Measurements from ENCODE around the gene AK8. TPM values are rescaled to one million over a fixed set of nuclear protein-coding genes. Genes with fewer than 3 reads are reported as not detected.

AK8 gene
- total and polyA plus RNA-seq, 11 donors, result 0.61 to 1.4 TPM; not detected in 9

DNA sequence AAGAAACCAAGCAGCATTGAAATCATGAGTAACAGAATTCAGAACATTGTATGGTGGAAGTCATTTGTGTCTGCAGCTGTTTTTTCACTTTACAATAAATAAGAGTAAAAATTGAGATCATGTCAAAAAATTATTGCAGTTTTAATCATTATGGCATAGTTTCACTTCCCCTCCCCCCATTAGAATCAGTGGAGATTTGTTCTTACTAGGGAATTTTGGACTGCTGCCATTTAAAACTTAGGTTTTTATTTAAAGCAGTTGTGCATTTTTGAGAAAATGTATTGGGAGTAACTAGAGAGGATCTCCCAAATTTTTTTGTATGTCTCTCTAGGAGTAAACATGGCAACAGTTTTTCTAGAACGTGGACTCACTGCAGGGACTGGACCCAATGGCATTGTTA is 187.4 kb downstream of the AK8 start:
- ATAC-seq, result no peak
- H3K27me3 ChIP-seq, result no peaks in the 10 kb centered on the region
- H3K27ac ChIP-seq, result no peak overlapping the region
- H3K36me3 ChIP-seq, result peaks cover 0 to 69% (median 56%) of the 10 kb centered on the region in 9 donors
- no peak for DNase-seq
- peaks cover 0 to under 1% (median 0%) of the 10 kb centered on the region in 12 donors for H3K9me3 ChIP-seq
- WGBS, 4 donors, result 71 to 94% (median 81%) methylated on average over 1 of the region's 1 CpG
- TF ChIP-seq POLR2A (IDR thresholded peaks at IDR 0.05), result no peak
- TF ChIP-seq, protein P1, sequence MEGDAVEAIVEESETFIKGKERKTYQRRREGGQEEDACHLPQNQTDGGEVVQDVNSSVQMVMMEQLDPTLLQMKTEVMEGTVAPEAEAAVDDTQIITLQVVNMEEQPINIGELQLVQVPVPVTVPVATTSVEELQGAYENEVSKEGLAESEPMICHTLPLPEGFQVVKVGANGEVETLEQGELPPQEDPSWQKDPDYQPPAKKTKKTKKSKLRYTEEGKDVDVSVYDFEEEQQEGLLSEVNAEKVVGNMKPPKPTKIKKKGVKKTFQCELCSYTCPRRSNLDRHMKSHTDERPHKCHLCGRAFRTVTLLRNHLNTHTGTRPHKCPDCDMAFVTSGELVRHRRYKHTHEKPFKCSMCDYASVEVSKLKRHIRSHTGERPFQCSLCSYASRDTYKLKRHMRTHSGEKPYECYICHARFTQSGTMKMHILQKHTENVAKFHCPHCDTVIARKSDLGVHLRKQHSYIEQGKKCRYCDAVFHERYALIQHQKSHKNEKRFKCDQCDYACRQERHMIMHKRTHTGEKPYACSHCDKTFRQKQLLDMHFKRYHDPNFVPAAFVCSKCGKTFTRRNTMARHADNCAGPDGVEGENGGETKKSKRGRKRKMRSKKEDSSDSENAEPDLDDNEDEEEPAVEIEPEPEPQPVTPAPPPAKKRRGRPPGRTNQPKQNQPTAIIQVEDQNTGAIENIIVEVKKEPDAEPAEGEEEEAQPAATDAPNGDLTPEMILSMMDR (IDR thresholded peaks at IDR 0.05), result no peak
- no peak overlapping the region for H3K4me3 ChIP-seq
- intact Hi-C loops (cut with DNase I), result no loop called here
- peaks cover 0 to 5% (median 0%) of the 10 kb centered on the region in 12 donors for H3K4me1 ChIP-seq

DNA sequence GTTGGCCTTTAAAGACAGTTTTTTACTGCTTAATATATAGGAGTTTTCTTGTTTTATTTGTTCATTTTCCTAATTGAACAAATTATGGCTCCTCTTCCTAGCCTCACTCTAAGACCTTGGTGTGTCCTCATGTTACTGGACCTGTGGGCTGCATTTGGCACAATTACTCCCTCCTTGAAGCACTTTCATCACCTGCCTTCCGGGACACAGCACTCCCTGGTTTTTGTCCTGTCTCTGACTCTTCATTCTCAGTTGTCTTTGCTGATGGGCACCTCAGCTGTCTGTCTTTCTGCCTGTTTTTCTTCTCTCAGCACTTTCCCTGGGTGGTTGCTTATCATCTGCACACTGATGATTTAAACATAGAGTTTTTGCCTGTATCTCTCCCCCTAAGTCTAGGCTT is 194.2 kb downstream of the AK8 start:
- Histone ChIP-seq H3K4me1 (peaks cover 0 to 8% (median 0%) of the 10 kb centered on the region in 12 donors), H3K27ac (no peak overlapping the region), H3K27me3 (no peaks in the 10 kb centered on the region), H3K36me3 (peaks cover 0 to 87% (median 74%) of the 10 kb centered on the region in 9 donors), H3K4me3 (no peak overlapping the region), H3K9me3 (no peaks in the 10 kb centered on the region)
- 48 to 56% (median 52%) methylated on average over 1 of the region's 1 CpG for WGBS, 4 donors
- intact Hi-C loops (cut with DNase I), result no loop called here
- no peak for DNase-seq
- no peak for TF ChIP-seq POLR2A (IDR thresholded peaks at IDR 0.05)
- TF ChIP-seq, protein P1 (IDR thresholded peaks at IDR 0.05), result no peak
- ATAC-seq, result peak; percentile 31 to 45 (median 33)

DNA sequence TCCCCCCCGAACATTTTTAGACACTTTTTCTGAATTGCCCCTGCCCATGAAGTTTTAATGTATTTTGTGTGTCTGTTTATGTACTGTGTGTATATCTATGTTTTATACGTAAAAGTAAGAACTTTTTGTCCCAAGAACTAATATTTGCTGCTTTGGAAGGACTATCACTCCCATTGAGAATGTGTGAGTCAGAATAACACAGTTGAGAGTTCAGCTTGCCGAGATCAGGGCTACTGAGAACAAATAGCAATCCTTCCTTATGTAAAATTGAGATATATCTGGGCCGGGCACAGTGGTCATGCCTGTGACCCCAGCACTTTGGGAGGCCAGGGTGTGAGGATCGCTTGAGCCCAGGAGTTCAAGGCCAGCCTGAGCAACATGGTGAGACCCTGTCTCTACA is 196.5 kb downstream of the AK8 start:
- DNase-seq (no peak), ATAC-seq (no peak)
- Histone ChIP-seq H3K9me3 (no peaks in the 10 kb centered on the region), H3K27me3 (no peaks in the 10 kb centered on the region), H3K36me3 (peaks cover 0 to 75% (median 63%) of the 10 kb centered on the region in 9 donors), H3K4me3 (no peak overlapping the region), H3K27ac (no peak overlapping the region), H3K4me1 (peaks cover 0 to 8% (median 0%) of the 10 kb centered on the region in 12 donors)
- TF ChIP-seq POLR2A (IDR thresholded peaks at IDR 0.05), result no peak
- TF ChIP-seq, protein P1 (IDR thresholded peaks at IDR 0.05), result no peak
- intact Hi-C loops (cut with DNase I), result no loop called here
- 73 to 89% (median 83%) methylated on average over 5 of the region's 5 CpGs for WGBS, 4 donors

DNA sequence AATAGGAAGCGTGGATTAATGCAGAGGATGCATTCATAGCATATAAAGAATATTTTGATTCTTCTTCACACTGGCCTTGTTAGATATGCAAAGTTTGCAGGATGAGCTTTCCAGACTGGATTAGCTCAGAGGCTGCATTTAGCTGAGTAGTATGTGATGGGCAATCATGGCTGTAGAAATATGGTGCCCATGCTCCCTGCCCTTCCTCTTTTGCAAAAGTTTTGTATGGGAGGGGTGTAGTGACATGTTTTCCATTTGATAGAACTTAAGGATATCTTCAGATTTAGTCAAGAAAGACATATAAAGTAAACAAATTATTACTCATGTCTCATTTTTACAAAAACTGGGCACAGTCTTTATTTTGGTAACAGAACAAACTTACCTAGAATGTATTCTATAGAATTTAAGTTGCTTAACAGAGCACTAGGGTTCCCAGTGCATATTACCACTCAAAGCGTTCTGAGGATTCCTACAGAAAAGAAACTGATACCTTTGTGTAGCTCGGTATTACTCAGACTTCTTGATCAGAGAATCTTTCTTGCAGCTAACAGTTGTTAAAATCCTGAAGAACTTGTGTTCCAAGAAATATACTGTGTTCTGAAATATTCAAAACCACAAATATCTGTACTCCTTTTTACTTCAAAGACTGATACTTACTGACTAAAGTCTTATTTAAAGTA is 198.0 kb downstream of the AK8 start:
- H3K36me3 ChIP-seq, result peaks cover 0 to 61% (median 48%) of the 10 kb centered on the region in 9 donors
- TF ChIP-seq, protein P1 (IDR thresholded peaks at IDR 0.05), result no peak
- no peak for TF ChIP-seq POLR2A (IDR thresholded peaks at IDR 0.05)
- intact Hi-C loops (cut with DNase I), result loop anchor here in 2 of 10 donors (10.0 kb wide), 2 partner anchors 115 to 265 kb away; partner anchors contain the start of gene CFAP77 (in 1 of the 2)
- H3K4me1 ChIP-seq, result peaks cover 0 to 14% (median 0%) of the 10 kb centered on the region in 12 donors
- no peak overlapping the region for H3K27ac ChIP-seq
- ATAC-seq, result no peak
- no peaks in the 10 kb centered on the region for H3K27me3 ChIP-seq
- H3K4me3 ChIP-seq, result no peak overlapping the region
- DNase-seq, result no peak
- H3K9me3 ChIP-seq, result no peaks in the 10 kb centered on the region
- 61 to 87% (median 74%) methylated on average over 3 of the region's 3 CpGs for WGBS, 4 donors
